ENCODE measurements around the gene HLA-DRA.

The HLA-DRA gene

DNA sequence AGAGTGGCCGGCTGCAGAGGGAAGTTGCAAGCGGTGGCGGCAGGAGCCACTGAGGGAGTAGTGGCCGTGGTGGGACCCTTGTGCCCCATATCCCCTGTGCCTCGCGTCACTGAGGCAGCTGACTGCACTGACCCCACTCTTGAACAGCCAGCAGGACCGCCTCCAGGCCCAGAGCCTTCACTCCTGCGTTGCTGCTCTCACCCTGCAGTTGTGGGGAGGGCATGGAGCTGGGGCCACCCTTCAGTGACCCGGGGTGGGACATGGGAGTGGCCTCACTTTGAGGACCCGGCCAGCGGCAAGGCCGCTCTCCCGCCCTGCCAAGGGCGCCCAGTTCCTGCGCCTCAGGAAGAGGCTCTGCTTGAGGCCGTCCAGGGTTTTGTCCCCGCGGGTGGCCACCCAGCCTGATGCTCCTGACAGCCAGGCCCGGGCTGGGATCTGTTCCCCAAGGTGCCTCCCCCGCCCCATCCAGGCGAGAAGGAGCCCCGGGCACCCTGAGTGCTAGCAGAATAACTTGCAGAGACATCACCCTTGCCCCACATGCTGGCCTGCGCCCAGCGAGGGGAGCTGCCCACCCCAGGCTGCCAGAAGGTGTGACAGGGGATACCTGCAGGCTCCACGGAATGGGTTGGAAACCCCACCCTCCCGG is 44.4 kb downstream of the HLA-DRA start:
- no peak for DNase-seq

GRCh38 chr6:32484614-32484998 is 44.9 kb downstream of the HLA-DRA start:
- no peak for DNase-seq

DNA sequence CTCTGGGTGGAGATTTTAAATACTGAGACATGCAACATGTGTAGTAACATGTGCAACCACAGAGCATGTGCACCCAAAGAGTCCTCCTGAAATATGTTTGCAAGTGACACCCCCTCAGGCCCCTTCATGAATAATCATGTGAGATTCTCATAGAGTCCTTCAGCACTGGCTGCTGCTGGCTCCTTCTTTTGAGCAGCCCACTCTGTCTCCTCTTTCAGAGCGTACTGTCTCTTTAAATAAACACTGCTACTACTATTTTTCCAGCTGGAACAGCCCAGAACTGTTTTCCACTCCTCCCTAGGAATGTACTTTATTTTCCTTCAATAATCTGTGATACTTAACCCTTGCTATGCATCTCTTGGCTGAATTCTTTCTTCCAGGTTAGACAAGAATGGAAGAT is 48.4 kb downstream of the HLA-DRA start:
- no peak for DNase-seq

GRCh38 chr6:32491700-32492099 is 52.0 kb downstream of the HLA-DRA start:
- no peak for DNase-seq

- no peak for DNase-seq
Observed at GRCh38 chr6:32492351-32492750, 52.7 kb downstream of the HLA-DRA start.
